Activated naive CD4-positive, alpha-beta T cell treated with anti-CD3 and anti-CD28 coated beads, Interleukin-2, amount 50 U/mL, for 72 hours (primary cell): ENCODE measurements around the gene GNG2. TPM values are rescaled to one million over a fixed set of nuclear protein-coding genes. Genes with fewer than 3 reads are reported as not detected.

Source experiments
- ATAC-seq, 2 donors: fragments of 150-1000 bp; cut with Tn5 transposase; 2 replicates each; pipeline ENCODE4 v1.10.0; 2021; ENCODE audit warnings: mild to moderate bottlenecking in 2 of 2, moderate library complexity in 2 of 2
- DNase-seq, 2 donors: peaks; one replicate each; pipeline ENCODE4 v3.0.0; 2021 to 2022; ENCODE audit warnings: low spot score in 2 of 2
- H3K27ac Mint-ChIP-seq, 2 donors: one replicate each; pipeline ENCODE4 v1.8.0; 2022; ENCODE audit warnings: mild to moderate bottlenecking in 2 of 2, mixed read lengths in 2 of 2
- H3K36me3 Mint-ChIP-seq, 2 donors: one replicate each; pipeline ENCODE4 v1.8.0; 2022; ENCODE audit warnings: mixed read lengths in 2 of 2
- H3K9me3 Mint-ChIP-seq, 2 donors: one replicate each; pipeline ENCODE4 v1.8.0; 2022; ENCODE audit warnings: mixed read lengths in 2 of 2
- total RNA-seq, 2 donors: library from RNA; stranded (reverse); gene quantifications; one replicate each; pipeline ENCODE4 v1.2.3, GENCODE V29; 2022

Gene GNG2
- total RNA-seq, 2 donors from 2014 or later = 79.8 to 121 TPM

DNA sequence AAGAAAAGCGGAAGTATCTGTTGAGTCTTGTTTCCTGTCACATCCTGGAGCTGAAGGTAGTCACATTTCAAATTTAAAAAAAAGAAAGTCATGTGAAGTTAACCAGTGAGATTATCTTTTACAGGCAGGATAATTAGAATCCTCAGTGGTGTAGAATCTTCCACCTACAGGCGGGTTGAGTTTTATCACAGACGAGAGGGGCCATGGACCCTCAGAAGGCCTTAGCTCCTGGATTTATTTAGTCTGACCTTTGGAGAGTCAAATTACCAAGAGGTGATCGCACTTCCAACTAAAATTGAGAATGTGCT lies 13.0 kb upstream of the GNG2 start:
- Mint-ChIP-seq H3K36me3 (peaks cover 20 to 44% of the 10 kb centered on the region in 2 donors), H3K27ac (peak overlapping the region; percentile 98 to 99), H3K9me3 (peaks cover 26 to 29% of the 10 kb centered on the region in 2 donors)
- ATAC-seq (no peak), DNase-seq (no peak)

DNA sequence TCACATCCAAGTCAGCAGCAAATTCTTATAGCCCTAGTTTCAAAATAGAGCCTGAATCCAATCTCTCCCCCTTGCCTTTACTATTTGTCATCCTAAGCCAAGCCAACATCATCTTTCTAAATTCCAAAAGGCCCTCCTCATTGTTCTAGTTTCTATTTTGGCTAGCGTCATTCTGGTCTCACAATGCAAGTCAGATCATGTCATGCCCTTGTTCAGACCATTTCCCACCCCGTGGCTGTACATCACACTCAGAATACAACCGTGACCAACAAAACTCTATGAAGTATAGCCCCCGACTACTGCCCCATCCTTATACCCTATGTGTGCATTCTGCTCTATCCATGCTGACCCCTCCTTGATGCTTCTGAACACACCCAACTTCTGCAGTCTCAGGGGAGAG lies 12.3 kb upstream of the GNG2 start:
- ATAC-seq (no peak), DNase-seq (no peak)
- Mint-ChIP-seq H3K36me3 (peaks cover 20 to 44% of the 10 kb centered on the region in 2 donors), H3K27ac (peak overlapping the region; percentile 97 to 99), H3K9me3 (peaks cover 26 to 29% of the 10 kb centered on the region in 2 donors)

DNA sequence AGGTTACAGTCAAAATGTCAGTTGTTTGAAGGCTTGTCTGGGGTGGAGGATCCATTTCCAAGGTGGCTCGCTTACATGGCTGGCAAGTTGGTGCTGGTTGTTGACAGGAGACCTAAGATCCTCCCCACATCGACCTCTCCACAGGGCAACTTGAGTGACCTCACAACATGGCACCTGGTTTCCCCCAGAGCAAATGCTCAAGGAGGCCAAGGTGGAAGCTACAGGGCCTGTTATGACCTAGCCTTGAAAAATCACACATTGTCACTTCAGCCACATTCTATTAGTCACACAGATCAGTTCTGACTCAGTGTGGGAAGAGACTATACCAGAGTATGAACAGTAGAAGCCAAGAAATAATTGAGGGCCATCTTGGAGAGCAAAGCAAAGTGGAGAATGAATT lies 11.3 kb upstream of the GNG2 start:
- ATAC-seq = peak; percentile 68 to 74
- H3K36me3 Mint-ChIP-seq = peaks cover 20 to 41% of the 10 kb centered on the region in 2 donors

DNA sequence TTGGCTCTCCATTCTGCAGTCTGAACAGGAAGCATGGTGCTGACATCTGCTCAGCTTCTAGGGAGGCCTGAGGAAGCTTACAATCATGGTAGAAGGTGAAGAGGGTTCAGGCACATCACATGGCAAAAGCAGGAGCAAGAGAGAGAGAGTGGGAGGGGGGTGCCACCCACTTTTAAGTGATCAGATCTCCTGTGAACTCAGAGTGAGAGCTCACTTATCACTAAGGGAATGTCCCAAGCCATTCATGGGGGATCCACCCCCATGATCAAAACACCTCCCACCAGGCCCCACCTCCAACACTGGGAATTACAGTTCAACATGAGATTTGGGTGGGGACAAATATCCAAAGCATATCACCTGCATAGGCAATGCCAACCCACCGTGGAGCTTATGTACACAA lies 9.8 kb upstream of the GNG2 start:
- DNase-seq (no peak), ATAC-seq (no peak)
- Mint-ChIP-seq H3K27ac (peak overlapping the region in 1 of 2 donors; percentile 83), H3K36me3 (peaks cover 20 to 45% of the 10 kb centered on the region in 2 donors), H3K9me3 (peaks cover 23% of the 10 kb centered on the region in 2 donors)

More for the DNA sequence above, 11.3 kb upstream of the GNG2 start:
- H3K27ac Mint-ChIP-seq = peak overlapping the region; percentile 97 to 99
- peaks cover 23 to 26% of the 10 kb centered on the region in 2 donors for H3K9me3 Mint-ChIP-seq
- DNase-seq = peak; percentile 66 to 74

DNA sequence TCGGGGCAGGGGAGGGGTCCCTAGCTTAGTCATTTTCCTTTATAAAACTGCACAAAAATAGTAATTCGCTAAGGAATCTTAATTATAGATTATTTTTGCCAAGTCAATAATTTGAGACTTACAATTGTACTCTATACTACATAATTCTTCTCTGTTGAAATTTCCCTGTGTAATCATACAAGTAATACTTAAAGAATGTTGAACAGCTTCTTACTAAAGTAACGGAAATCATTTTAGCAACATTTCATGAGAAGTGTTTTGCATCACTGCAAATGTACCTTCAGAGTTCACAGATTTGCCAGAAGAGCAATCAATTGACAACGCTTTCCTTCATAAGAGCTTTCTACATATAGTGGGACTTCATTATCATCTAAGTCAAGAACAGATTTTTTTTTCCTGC lies 7.9 kb upstream of the GNG2 start:
- no peak for ATAC-seq
- peaks cover 23 to 37% of the 10 kb centered on the region in 2 donors for H3K9me3 Mint-ChIP-seq

GRCh38 chr14:51855234-51855633 lies 5.2 kb upstream of the GNG2 start:
- Mint-ChIP-seq H3K36me3 (peaks cover 10 to 44% of the 10 kb centered on the region in 2 donors), H3K27ac (no peak overlapping the region), H3K9me3 (peaks cover 5 to 24% of the 10 kb centered on the region in 2 donors)
- ATAC-seq = no peak
- DNase-seq = no peak

More for the DNA sequence above, 7.9 kb upstream of the GNG2 start:
- Mint-ChIP-seq H3K36me3 (peaks cover 20 to 62% of the 10 kb centered on the region in 2 donors), H3K27ac (no peak overlapping the region)
- DNase-seq = no peak

- no peak overlapping the region for H3K27ac Mint-ChIP-seq
- ATAC-seq (no peak), DNase-seq (no peak)
- H3K36me3 Mint-ChIP-seq = peaks cover 16 to 44% of the 10 kb centered on the region in 2 donors
- peaks cover 0 to 20% of the 10 kb centered on the region in 2 donors for H3K9me3 Mint-ChIP-seq
Observed at GRCh38 chr14:51856792-51857296, 3.6 kb upstream of the GNG2 start.

GRCh38 chr14:51859131-51859530 lies 1.3 kb upstream of the GNG2 start:
- no peak overlapping the region for H3K27ac Mint-ChIP-seq
- ATAC-seq (no peak), DNase-seq (no peak)

GRCh38 chr14:51860825-51861499 lies 550 bp downstream of the GNG2 start:
- ATAC-seq (peak; percentile 23 to 49), DNase-seq (no peak)

More at GRCh38 chr14:51859131-51859530, 1.3 kb upstream of the GNG2 start:
- peaks cover 16 to 57% of the 10 kb centered on the region in 2 donors for H3K36me3 Mint-ChIP-seq
- H3K9me3 Mint-ChIP-seq = peaks cover 0 to 20% of the 10 kb centered on the region in 2 donors

GRCh38 chr14:51862176-51862796 lies 1.9 kb downstream of the GNG2 start:
- H3K36me3 Mint-ChIP-seq = peaks cover 16 to 33% of the 10 kb centered on the region in 2 donors
- H3K27ac Mint-ChIP-seq = peak overlapping the region; percentile 92 to 95
- ATAC-seq = peak; percentile 42 to 49
- DNase-seq = no peak
- peaks cover 0 to 4% of the 10 kb centered on the region in 2 donors for H3K9me3 Mint-ChIP-seq

More at GRCh38 chr14:51860825-51861499, 550 bp downstream of the GNG2 start:
- Mint-ChIP-seq H3K9me3 (peaks cover 0 to 14% of the 10 kb centered on the region in 2 donors), H3K36me3 (peaks cover 16 to 44% of the 10 kb centered on the region in 2 donors), H3K27ac (peak overlapping the region; percentile 91 to 95)

GRCh38 chr14:51862860-51863259 lies 2.4 kb downstream of the GNG2 start:
- ATAC-seq = no peak
- peak overlapping the region; percentile 92 to 95 for H3K27ac Mint-ChIP-seq
- peaks cover 16 to 28% of the 10 kb centered on the region in 2 donors for H3K36me3 Mint-ChIP-seq
- H3K9me3 Mint-ChIP-seq = no peaks in the 10 kb centered on the region
- no peak for DNase-seq

DNA sequence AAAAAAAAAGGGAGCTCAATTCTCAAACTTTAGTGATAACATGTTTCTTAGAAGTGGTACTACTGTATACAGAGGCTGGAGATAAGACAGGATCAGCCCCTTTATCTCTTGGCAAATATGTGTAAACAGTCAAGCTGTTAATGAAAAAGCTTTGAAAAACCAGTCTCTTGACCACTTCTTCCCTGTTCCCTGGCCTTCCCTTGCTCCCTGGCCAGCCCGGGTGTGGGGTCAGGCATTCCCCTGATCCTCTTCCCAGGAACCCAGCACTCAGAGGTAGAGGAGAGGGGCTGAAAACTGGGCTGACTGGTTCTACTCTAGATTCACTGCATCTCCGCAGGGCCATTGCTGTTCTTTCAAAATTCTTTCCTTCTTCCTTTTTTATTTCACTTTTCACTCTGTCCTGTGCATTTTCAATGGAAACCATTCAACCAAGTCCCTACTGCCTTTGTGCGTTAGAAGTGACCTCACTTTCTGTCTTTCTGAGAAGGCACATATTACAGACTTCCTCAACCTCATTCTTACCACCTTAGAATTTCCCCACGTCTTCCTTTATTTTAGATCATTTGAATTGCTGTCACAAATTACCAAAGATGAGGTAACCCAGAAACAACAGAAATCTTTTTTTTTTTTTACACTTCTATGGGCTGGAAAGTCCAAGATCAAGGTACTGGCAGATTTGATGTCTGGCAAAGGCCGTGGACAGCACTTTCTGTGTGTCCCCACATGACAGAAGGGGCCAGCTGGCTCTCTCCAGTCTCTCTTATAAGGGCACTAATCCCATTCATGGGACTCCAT lies 5.7 kb downstream of the GNG2 start:
- DNase-seq = no peak
- no peak overlapping the region for H3K27ac Mint-ChIP-seq
- ATAC-seq = peak; percentile 49 to 51
- H3K9me3 Mint-ChIP-seq = no peaks in the 10 kb centered on the region
- H3K36me3 Mint-ChIP-seq = peaks cover 2 to 21% of the 10 kb centered on the region in 2 donors

GRCh38 chr14:51867741-51868140 lies 7.3 kb downstream of the GNG2 start:
- Mint-ChIP-seq H3K27ac (no peak overlapping the region), H3K9me3 (no peaks in the 10 kb centered on the region), H3K36me3 (peaks cover 0 to 10% of the 10 kb centered on the region in 2 donors)
- no peak for DNase-seq
- ATAC-seq = peak; percentile 6 to 26

- DNase-seq = no peak
- peaks cover 0 to 11% of the 10 kb centered on the region in 2 donors for H3K36me3 Mint-ChIP-seq
- no peak for ATAC-seq
- no peak overlapping the region for H3K27ac Mint-ChIP-seq
- no peaks in the 10 kb centered on the region for H3K9me3 Mint-ChIP-seq
Observed at GRCh38 chr14:51868405-51868804, 8.0 kb downstream of the GNG2 start.

GRCh38 chr14:51869411-51870100 lies 9.1 kb downstream of the GNG2 start:
- peak overlapping the region in 1 of 2 donors; percentile 79 for H3K27ac Mint-ChIP-seq
- peak in 1 of 2 donors; percentile 73 for DNase-seq
- ATAC-seq = peak; percentile 50 to 72
- peaks cover 0 to 17% of the 10 kb centered on the region in 2 donors for H3K36me3 Mint-ChIP-seq
- no peaks in the 10 kb centered on the region for H3K9me3 Mint-ChIP-seq

DNA sequence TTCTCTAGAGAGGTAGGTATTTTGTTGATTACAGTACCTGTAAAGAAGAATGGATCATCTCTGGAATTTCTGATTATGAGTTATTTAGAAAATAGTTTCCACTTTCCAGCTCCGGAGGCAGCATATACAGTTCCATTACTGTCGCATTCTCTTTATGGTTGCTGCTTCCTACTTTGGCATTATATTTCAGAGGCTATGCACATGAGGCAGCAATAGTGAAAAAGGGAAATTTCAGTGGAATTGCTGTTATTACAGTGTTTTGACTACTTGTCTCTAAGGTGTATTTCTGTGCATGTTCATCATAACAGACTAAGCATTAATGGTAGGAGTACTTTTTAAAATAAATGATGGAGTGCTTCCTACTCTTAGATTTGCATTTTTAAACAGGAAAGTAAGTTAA lies 10.2 kb downstream of the GNG2 start:
- Mint-ChIP-seq H3K9me3 (peaks cover 0 to 3% of the 10 kb centered on the region in 2 donors), H3K36me3 (peaks cover 4 to 23% of the 10 kb centered on the region in 2 donors), H3K27ac (no peak overlapping the region)
- DNase-seq = no peak
- no peak for ATAC-seq
